Adrenal gland (tissue), 5 donors: ENCODE data around the gene APOBEC3A.

Source experiments
- POLR2A ChIP-seq, 2 donors: fragments of 450-650 bp; IDR thresholded peaks; one replicate each; pipeline ENCODE4 v1.6.1; 2017; ENCODE audit warnings: antibody characterized with exemption in 2 of 2, mild to moderate bottlenecking in 2 of 2, moderate library complexity in 1 of 2
- TF ChIP-seq, protein P1 (sequence below), 6 experiments: fragments of 450-650 bp in 4 of 6; fragments of 200-600 bp in 2 of 6; sonication (generic) in 1 of 6; IDR thresholded peaks; 1 replicate in 5 of 6; 2 replicates in 1 of 6; pipeline versions ENCODE4 v1.5.1 to v1.8.0; 2016 to 2021; ENCODE audit warnings: antibody characterized with exemption in 6 of 6, mild to moderate bottlenecking in 2 of 6, moderate library complexity in 1 of 6
- donor health status: DM: no; HTN: no; CAD: no.

DNA sequence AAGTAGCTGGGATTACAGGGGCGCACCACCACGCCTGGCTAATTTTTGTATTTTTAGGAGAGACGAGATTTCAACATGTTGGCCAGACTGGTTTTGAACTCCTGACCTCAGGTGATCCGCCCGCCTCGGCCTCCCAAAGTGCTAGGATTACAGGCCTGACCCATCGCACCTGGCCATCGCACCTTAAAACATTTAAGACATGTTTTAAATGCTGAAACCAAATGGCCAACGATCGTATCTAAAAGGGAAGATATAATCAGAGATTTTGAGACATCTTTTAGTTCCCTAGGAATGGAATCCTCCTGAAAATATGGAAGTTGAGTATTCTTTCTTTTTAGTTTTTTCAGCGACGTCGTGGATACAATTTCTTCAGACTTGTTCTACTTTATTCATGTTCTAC lies 21.8 kb upstream of the APOBEC3A start:
- TF ChIP-seq, protein P1, sequence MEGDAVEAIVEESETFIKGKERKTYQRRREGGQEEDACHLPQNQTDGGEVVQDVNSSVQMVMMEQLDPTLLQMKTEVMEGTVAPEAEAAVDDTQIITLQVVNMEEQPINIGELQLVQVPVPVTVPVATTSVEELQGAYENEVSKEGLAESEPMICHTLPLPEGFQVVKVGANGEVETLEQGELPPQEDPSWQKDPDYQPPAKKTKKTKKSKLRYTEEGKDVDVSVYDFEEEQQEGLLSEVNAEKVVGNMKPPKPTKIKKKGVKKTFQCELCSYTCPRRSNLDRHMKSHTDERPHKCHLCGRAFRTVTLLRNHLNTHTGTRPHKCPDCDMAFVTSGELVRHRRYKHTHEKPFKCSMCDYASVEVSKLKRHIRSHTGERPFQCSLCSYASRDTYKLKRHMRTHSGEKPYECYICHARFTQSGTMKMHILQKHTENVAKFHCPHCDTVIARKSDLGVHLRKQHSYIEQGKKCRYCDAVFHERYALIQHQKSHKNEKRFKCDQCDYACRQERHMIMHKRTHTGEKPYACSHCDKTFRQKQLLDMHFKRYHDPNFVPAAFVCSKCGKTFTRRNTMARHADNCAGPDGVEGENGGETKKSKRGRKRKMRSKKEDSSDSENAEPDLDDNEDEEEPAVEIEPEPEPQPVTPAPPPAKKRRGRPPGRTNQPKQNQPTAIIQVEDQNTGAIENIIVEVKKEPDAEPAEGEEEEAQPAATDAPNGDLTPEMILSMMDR (IDR thresholded peaks at IDR 0.05) = no peak
- TF ChIP-seq POLR2A (IDR thresholded peaks at IDR 0.05) = no peak
